GM18520 (cell line): ENCODE measurements around the gene GSTK1.
A peak's percentile ranks its signal among the peaks of the same experiment; 100 is the strongest.
"Not testable (repeated sequence)": the region's sequence is repeated elsewhere in the genome, so short reads cannot be mapped to it uniquely, and the experiment has no call there.

Experiments
- ATAC-seq: cut with Tn5 transposase; IDR thresholded peaks from one replicate; pipeline ENCODE4 v1.9.1; 2021; ENCODE audit not compliant: unreplicated experiment

Gene GSTK1

GRCh38 chr7:143263266-143264195 lies at the start of gene GSTK1:
TSS of gene GSTK1 (plus strand) at chr7:143263441. CDS start at chr7:143263514, 73 bp downstream.
- peak; percentile 94 for ATAC-seq

- ATAC-seq, result not testable (repeated sequence)
Measured at GRCh38 chr7:143213478-143213877, 49.8 kb upstream of the GSTK1 start.

- ATAC-seq, result peak; percentile 80
Measured at GRCh38 chr7:143214789-143215679, 48.2 kb upstream of the GSTK1 start.

- ATAC-seq, result no peak
Measured at GRCh38 chr7:143216151-143216550, 47.1 kb upstream of the GSTK1 start.

GRCh38 chr7:143216686-143217085 lies 46.6 kb upstream of the GSTK1 start:
- ATAC-seq, result no peak

- ATAC-seq, result no peak
Measured at GRCh38 chr7:143217806-143218205, 45.4 kb upstream of the GSTK1 start.

GRCh38 chr7:143221286-143221685 lies 42.0 kb upstream of the GSTK1 start:
- no peak for ATAC-seq

GRCh38 chr7:143221737-143222136 lies 41.5 kb upstream of the GSTK1 start, which contains the start of gene TAS2R40:
TSS of gene TAS2R40 (plus strand) at chr7:143222037. CDS start at chr7:143222079, 42 bp downstream.
- ATAC-seq, result no peak

- ATAC-seq, result no peak
Measured at GRCh38 chr7:143222782-143223181, 40.5 kb upstream of the GSTK1 start.

GRCh38 chr7:143223784-143224183 lies 39.5 kb upstream of the GSTK1 start:
- no peak for ATAC-seq

- no peak for ATAC-seq
Measured at GRCh38 chr7:143225047-143225446, 38.2 kb upstream of the GSTK1 start.

- ATAC-seq, result no peak
Measured at GRCh38 chr7:143227806-143228205, 35.4 kb upstream of the GSTK1 start.

- ATAC-seq, result no peak
Measured at GRCh38 chr7:143229054-143229790, 34.0 kb upstream of the GSTK1 start.

- no peak for ATAC-seq
Measured at GRCh38 chr7:143230602-143231457, 32.4 kb upstream of the GSTK1 start.

- no peak for ATAC-seq
Measured at GRCh38 chr7:143233816-143234532, 29.3 kb upstream of the GSTK1 start.

GRCh38 chr7:143234533-143234875 lies 28.7 kb upstream of the GSTK1 start:
- no peak for ATAC-seq

- ATAC-seq, result no peak
Measured at GRCh38 chr7:143235561-143235960, 27.7 kb upstream of the GSTK1 start.

- ATAC-seq, result no peak
Measured at GRCh38 chr7:143236408-143236990, 26.7 kb upstream of the GSTK1 start.

- no peak for ATAC-seq
Measured at GRCh38 chr7:143237366-143237765, 25.9 kb upstream of the GSTK1 start.
